Neural cell (in vitro differentiated cells): Measurements from ENCODE around the gene RGL1. TPM values are rescaled to one million over a fixed set of nuclear protein-coding genes. Genes with fewer than 3 reads are reported as not detected.

Source experiments
- H2AFZ ChIP-seq: fragments of 200-600, 300-800 bp; sonication (generic), shearing (Covaris generic); 2 replicates; pipeline ENCODE4 v1.6.0; 2014; ENCODE audit warnings: low read depth, mild to moderate bottlenecking, antibody characterized with exemption, low read length, moderate library complexity
- H3F3A ChIP-seq: fragments of 200-600 bp; shearing (Covaris generic); 2 replicates; pipeline ENCODE4 v1.6.1; 2016; ENCODE audit warnings: mild to moderate bottlenecking, moderate library complexity, mixed read lengths, antibody characterized with exemption, low read length; ENCODE audit not compliant: insufficient read depth, poor library complexity, severe bottlenecking
- H3K27ac ChIP-seq: fragments of 200-600, 300-800 bp; sonication (generic), shearing (Covaris generic); 2 replicates; pipeline ENCODE4 v1.5.1; 2014; ENCODE audit warnings: mild to moderate bottlenecking, low read length, moderate library complexity
- H3K27me3 ChIP-seq: fragments of 300-800, 200-600 bp; sonication (generic), shearing (Covaris generic); 2 replicates; pipeline ENCODE4 v1.6.0; 2014; ENCODE audit warnings: mild to moderate bottlenecking, low read depth, low read length, moderate library complexity; ENCODE audit not compliant: insufficient read depth
- H3K36me3 ChIP-seq: fragments of 300-800, 200-600 bp; sonication (generic), shearing (Covaris generic); 2 replicates; pipeline ENCODE4 v1.5.1; 2014; ENCODE audit warnings: mild to moderate bottlenecking, antibody characterized with exemption, low read length, moderate library complexity; ENCODE audit not compliant: insufficient read depth
- H3K4me2 ChIP-seq: fragments of 300-800, 200-600 bp; sonication (generic), shearing (Covaris generic); 2 replicates; pipeline ENCODE4 v1.6.0; 2014; ENCODE audit warnings: mild to moderate bottlenecking, low read length
- H3K4me3 ChIP-seq: fragments of 300-800, 200-600 bp; sonication (generic), shearing (Covaris generic); 2 replicates; pipeline ENCODE4 v1.5.1; 2014; ENCODE audit warnings: mild to moderate bottlenecking, low read length, moderate library complexity
- H3K79me2 ChIP-seq: fragments of 200-600 bp; shearing (Covaris generic); replicated peaks from 2 replicates; pipeline ENCODE4 v1.6.0; 2014; ENCODE audit warnings: mild to moderate bottlenecking, low read length, moderate library complexity; ENCODE audit not compliant: insufficient read depth
- H3K9ac ChIP-seq: fragments of 300-800, 200-600 bp; sonication (generic), shearing (Covaris generic); 2 replicates; pipeline ENCODE4 v1.6.1; 2016; ENCODE audit warnings: mild to moderate bottlenecking, low read length, mixed read lengths
- H3K9me2 ChIP-seq: fragments of 200-600 bp; shearing (Covaris generic); 2 replicates; pipeline ENCODE4 v1.6.1; 2016; ENCODE audit warnings: mild to moderate bottlenecking, low read length, mixed read lengths; ENCODE audit not compliant: insufficient read depth
- H3K9me3 ChIP-seq: fragments of 200-600, 300-800 bp; sonication (generic), shearing (Covaris generic); 2 replicates; pipeline ENCODE4 v1.6.1; 2016; ENCODE audit warnings: mild to moderate bottlenecking, mixed run types, low read length, moderate library complexity, mixed read lengths
- H4K20me1 ChIP-seq: fragments of 200-600 bp; shearing (Covaris generic); 2 replicates; pipeline ENCODE4 v1.6.1; 2016; ENCODE audit warnings: mild to moderate bottlenecking, mixed run types; ENCODE audit not compliant: insufficient read depth
- EP300 ChIP-seq: fragments of 450-650 bp; conservative IDR thresholded peaks from 2 replicates; pipeline ENCODE4 v1.6.1; 2014; ENCODE audit warnings: antibody characterized with exemption, mild to moderate bottlenecking, moderate library complexity; ENCODE audit not compliant: poor library complexity, severe bottlenecking
- EZH2 ChIP-seq: fragments of 200-600, 300-800 bp; shearing (Covaris generic), sonication (generic); IDR thresholded peaks from 2 replicates; pipeline ENCODE4 v1.6.1; 2014; ENCODE audit warnings: antibody characterized with exemption, low read length, borderline replicate concordance, mild to moderate bottlenecking; ENCODE audit not compliant: insufficient read depth, poor library complexity, severe bottlenecking
- MXI1 ChIP-seq: fragments of 450-650 bp; conservative IDR thresholded peaks from 2 replicates; pipeline ENCODE4 v1.6.1; 2014; ENCODE audit warnings: antibody characterized with exemption, mild to moderate bottlenecking; ENCODE audit not compliant: poor library complexity, severe bottlenecking
- POLR2AphosphoS5 ChIP-seq: IDR thresholded peaks from 2 replicates; pipeline ENCODE4 v1.6.1; 2012
- RAD21 ChIP-seq: fragments of 450-650 bp; conservative IDR thresholded peaks from 2 replicates; pipeline ENCODE4 v1.6.1; 2014; ENCODE audit warnings: antibody characterized with exemption, mild to moderate bottlenecking, moderate library complexity
- SMC3 ChIP-seq: fragments of 450-650 bp; conservative IDR thresholded peaks from 2 replicates; pipeline ENCODE4 v1.6.1; 2014; ENCODE audit warnings: antibody characterized with exemption, mild to moderate bottlenecking, moderate library complexity; ENCODE audit not compliant: poor library complexity
- TAF1 ChIP-seq: IDR thresholded peaks from 2 replicates; pipeline ENCODE4 v1.6.1; 2012; ENCODE audit warnings: low read depth
- polyA plus RNA-seq: library from polyadenylated mRNA; depleted of rRNA; stranded (reverse); fragments of >200 nt; gene quantifications from 2 replicates; pipeline ENCODE4 v1.2.3, GENCODE V29; 2014
- TF ChIP-seq, protein P1 (sequence below): fragments of 450-650 bp; IDR thresholded peaks from 2 replicates; pipeline ENCODE4 v1.5.1; 2014; ENCODE audit warnings: antibody characterized with exemption, mild to moderate bottlenecking, moderate library complexity; ENCODE audit not compliant: poor library complexity, severe bottlenecking
- TF ChIP-seq, protein P2 (sequence below): IDR thresholded peaks from 2 replicates; pipeline ENCODE4 v1.6.1; 2012; ENCODE audit warnings: borderline replicate concordance

Gene RGL1
- polyA plus RNA-seq, 1 donor from 2014 or later: 14.7 TPM

DNA sequence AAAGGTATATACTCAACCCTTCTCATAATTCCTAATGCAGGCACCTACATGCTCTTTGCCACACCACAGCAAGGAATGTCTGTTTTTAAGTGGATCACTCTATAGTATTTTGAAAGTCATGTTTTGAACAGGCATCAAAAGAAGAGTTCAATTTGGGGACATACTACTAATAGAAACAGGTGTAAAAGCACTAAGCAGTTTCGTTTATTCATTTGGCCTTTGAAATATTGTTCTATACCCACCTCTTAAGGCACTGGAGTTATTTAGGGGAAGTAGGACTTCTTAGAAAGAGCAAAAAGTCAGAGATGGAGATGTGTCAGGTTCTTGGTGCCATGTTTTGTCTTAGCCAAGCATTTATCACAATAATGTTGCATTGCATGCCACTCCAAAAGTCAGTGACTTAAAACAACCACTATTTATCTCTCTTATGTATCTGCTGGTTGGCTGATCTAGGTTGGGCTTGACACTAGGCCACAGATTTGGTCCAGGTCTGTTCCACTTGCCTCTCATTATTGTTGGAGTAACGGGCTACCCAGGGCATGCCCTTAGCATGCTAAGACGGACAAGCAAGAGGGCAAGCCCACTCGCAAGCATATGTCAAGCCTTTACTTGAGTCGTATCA is 107.5 kb downstream of the RGL1 start:
- Histone ChIP-seq H3K79me2 (no peaks in the 10 kb centered on the region), H3K9ac (no peak overlapping the region), H3F3A (no peaks in the 10 kb centered on the region), H3K9me3 (no peaks in the 10 kb centered on the region), H3K27ac (no peak overlapping the region), H3K9me2 (no peaks in the 10 kb centered on the region), H3K4me2 (no peak overlapping the region), H4K20me1 (no peaks in the 10 kb centered on the region), H3K36me3 (peaks cover 2% of the 10 kb centered on the region), H3K27me3 (no peaks in the 10 kb centered on the region), H3K4me3 (no peak overlapping the region), H2AFZ (no peak overlapping the region)
- no peak for TF ChIP-seq MXI1
- TF ChIP-seq TAF1: no peak
- no peak for TF ChIP-seq EP300
- no peak for TF ChIP-seq EZH2
- TF ChIP-seq, protein P1, sequence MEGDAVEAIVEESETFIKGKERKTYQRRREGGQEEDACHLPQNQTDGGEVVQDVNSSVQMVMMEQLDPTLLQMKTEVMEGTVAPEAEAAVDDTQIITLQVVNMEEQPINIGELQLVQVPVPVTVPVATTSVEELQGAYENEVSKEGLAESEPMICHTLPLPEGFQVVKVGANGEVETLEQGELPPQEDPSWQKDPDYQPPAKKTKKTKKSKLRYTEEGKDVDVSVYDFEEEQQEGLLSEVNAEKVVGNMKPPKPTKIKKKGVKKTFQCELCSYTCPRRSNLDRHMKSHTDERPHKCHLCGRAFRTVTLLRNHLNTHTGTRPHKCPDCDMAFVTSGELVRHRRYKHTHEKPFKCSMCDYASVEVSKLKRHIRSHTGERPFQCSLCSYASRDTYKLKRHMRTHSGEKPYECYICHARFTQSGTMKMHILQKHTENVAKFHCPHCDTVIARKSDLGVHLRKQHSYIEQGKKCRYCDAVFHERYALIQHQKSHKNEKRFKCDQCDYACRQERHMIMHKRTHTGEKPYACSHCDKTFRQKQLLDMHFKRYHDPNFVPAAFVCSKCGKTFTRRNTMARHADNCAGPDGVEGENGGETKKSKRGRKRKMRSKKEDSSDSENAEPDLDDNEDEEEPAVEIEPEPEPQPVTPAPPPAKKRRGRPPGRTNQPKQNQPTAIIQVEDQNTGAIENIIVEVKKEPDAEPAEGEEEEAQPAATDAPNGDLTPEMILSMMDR: no peak
- no peak for TF ChIP-seq RAD21
- TF ChIP-seq POLR2AphosphoS5: no peak
- TF ChIP-seq, protein P2, sequence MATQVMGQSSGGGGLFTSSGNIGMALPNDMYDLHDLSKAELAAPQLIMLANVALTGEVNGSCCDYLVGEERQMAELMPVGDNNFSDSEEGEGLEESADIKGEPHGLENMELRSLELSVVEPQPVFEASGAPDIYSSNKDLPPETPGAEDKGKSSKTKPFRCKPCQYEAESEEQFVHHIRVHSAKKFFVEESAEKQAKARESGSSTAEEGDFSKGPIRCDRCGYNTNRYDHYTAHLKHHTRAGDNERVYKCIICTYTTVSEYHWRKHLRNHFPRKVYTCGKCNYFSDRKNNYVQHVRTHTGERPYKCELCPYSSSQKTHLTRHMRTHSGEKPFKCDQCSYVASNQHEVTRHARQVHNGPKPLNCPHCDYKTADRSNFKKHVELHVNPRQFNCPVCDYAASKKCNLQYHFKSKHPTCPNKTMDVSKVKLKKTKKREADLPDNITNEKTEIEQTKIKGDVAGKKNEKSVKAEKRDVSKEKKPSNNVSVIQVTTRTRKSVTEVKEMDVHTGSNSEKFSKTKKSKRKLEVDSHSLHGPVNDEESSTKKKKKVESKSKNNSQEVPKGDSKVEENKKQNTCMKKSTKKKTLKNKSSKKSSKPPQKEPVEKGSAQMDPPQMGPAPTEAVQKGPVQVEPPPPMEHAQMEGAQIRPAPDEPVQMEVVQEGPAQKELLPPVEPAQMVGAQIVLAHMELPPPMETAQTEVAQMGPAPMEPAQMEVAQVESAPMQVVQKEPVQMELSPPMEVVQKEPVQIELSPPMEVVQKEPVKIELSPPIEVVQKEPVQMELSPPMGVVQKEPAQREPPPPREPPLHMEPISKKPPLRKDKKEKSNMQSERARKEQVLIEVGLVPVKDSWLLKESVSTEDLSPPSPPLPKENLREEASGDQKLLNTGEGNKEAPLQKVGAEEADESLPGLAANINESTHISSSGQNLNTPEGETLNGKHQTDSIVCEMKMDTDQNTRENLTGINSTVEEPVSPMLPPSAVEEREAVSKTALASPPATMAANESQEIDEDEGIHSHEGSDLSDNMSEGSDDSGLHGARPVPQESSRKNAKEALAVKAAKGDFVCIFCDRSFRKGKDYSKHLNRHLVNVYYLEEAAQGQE: no peak
- no peak for TF ChIP-seq SMC3

DNA sequence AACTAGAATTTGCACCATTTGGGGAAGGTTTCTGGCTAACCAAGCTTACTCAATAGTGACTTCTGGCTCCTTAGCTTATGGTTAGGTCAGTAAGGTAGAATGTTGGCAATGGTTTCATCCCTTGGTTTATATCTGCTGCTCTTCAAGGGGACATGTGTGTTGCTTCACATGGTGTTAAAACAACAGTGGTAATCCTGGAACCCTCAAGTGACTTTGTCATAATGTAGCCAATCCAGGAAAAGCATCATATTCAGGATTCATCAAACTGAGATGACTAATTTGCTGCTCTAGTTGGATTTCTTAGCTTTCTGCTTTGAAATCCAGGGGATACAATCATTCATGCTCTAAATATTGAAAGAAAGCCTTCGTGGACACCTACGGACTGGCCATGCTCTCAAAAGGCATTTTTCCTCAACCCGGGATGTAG is 108.7 kb downstream of the RGL1 start:
- Histone ChIP-seq H3K27me3 (no peaks in the 10 kb centered on the region), H3K9me2 (no peaks in the 10 kb centered on the region), H3K79me2 (no peaks in the 10 kb centered on the region), H2AFZ (no peak overlapping the region), H3K9ac (no peak overlapping the region), H3K36me3 (peaks cover 8% of the 10 kb centered on the region), H3F3A (no peaks in the 10 kb centered on the region), H3K4me2 (no peak overlapping the region), H3K9me3 (no peaks in the 10 kb centered on the region), H3K4me3 (no peak overlapping the region), H3K27ac (no peak overlapping the region), H4K20me1 (no peaks in the 10 kb centered on the region)
- no peak for TF ChIP-seq SMC3
- TF ChIP-seq RAD21: no peak
- TF ChIP-seq MXI1: no peak
- no peak for TF ChIP-seq EZH2
- TF ChIP-seq, protein P1: no peak
- no peak for TF ChIP-seq EP300
- TF ChIP-seq TAF1: no peak
- TF ChIP-seq, protein P2: no peak
- TF ChIP-seq POLR2AphosphoS5: no peak
